ENCODE measurements around the gene DPYSL4.

DPYSL4 gene

DNA sequence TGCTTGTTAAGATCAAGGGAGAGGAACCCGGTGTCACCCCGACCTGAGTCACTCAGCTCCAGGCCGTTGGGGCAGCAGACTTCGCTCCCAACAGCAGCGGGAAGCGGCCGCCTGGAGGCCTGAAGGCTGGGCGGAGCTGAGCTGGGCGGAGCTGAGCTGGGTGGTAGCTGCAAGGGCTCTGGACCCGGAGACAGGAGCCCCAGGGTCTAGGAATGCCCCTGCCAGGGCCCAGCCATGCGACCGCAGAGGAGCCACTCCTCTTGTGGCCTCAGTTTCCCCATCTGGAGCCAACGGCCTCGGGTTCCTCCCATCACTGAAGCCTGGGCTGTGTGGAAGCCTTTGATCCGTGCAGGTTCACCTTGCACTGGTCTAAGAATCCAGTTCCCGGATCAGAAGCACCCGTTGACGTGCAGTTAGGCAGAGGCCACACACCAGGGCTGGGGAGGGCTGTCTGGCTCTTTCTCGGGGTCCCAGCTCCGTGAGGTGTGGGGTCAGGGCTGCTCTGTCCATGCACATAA lies 21.9 kb upstream of the DPYSL4 start:
- no peak for DNase-seq

- DNase-seq = no peak
Observed at GRCh38 chr10:132165416-132165980, 21.2 kb upstream of the DPYSL4 start.

DNA sequence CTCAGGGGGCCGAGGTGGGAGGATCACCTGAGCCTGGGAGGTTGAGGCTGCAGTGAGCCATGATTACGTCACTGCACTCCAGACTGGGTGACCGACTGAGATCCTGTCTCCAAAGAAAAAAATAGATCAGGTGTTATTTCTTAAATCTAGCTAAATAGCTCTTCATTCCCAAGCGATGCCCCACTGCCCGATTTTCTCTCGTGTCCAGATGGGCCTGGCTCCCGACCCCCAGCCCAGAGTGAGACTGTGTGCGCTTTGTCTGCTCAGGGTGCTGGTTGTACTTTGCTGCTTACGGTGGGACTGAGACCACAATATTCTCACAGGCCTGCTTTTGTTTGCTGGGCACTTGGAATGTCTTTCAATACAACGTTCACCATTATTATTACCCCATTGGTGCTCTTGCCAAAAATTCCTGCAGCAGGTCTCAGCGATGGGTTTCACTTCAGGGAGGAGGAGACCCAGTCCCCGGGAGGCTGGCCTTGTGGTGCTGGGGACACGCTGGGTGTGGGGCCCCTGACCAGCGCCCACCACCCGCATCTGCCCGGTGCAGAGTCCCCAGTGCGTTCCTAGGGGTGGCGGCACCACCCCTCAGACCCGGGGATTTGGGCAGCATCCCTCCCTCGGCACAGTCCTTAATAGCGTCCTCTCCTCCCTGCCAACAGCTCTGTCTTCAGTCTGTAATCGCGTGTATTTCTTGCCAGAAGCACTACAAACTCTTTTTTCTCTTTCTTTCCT lies 20.4 kb upstream of the DPYSL4 start:
- no peak for DNase-seq

GRCh38 chr10:132167041-132167674 lies 19.6 kb upstream of the DPYSL4 start:
- DNase-seq = no peak

GRCh38 chr10:132167976-132168375 lies 18.8 kb upstream of the DPYSL4 start:
- no peak for DNase-seq

DNA sequence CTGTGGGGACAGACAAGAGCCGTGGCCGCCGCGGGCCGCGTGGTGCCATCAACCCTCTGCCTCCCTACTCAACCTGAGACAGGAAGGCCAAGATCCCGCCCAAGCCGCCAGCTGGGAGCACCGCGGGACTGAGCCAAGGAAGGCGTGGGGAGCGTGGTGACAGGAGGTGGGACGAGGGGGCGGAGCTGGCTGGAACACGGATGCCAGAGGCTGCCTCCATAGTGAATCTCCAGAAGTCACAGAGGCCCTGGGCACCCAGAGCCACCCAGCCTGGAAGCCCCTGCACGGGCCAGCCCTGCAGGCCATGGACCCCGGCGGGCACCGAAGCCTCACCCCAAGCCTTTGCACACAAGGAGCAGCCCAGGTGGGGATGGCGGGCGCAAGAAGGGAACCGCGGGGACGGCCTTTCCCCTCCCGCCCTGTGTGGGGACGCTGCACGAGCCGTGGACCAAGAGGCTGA lies 18.1 kb upstream of the DPYSL4 start:
- no peak for DNase-seq

GRCh38 chr10:132169031-132169765 lies 17.6 kb upstream of the DPYSL4 start:
- DNase-seq = no peak

GRCh38 chr10:132169766-132170560 lies 16.8 kb upstream of the DPYSL4 start:
- no peak for DNase-seq

DNA sequence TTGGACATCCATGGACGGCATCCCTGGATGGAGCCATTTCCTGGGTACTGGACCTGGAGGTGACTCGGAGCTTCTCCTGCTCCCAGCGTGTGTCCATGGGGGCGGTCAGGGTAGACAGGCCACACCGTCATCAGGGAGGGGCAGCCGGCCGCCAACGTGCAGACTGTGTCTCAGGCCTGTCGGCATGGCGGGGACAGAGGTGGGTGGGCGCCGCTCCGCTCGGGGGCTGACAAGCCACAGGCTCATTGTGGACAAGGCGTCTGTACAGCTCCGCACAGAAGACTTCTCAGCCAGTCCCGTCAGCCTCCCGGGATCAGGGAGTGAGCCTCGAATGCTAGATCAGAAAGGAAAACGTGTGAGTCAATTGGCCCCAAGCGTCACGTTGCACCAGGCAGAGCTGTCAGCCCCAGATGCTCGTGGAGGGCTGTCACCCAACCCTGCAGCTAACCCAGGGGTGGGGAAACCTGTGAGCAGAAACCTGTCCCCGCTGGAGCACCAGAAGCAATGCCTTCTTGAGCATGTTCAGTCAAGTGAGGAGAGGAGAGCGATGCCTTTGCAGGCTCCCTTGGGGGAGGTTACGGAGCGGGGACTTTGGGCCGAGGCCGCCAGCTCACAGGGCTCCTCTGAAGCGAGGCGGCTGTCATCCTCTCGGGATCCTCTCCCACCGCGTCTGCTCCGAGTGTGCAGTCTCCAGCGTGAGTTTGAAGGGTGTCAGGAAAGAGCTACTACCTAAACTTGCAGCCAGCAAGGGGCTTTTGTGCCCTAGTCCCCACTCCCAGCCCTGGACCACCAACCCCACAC lies 16.0 kb upstream of the DPYSL4 start:
- no peak for DNase-seq

DNA sequence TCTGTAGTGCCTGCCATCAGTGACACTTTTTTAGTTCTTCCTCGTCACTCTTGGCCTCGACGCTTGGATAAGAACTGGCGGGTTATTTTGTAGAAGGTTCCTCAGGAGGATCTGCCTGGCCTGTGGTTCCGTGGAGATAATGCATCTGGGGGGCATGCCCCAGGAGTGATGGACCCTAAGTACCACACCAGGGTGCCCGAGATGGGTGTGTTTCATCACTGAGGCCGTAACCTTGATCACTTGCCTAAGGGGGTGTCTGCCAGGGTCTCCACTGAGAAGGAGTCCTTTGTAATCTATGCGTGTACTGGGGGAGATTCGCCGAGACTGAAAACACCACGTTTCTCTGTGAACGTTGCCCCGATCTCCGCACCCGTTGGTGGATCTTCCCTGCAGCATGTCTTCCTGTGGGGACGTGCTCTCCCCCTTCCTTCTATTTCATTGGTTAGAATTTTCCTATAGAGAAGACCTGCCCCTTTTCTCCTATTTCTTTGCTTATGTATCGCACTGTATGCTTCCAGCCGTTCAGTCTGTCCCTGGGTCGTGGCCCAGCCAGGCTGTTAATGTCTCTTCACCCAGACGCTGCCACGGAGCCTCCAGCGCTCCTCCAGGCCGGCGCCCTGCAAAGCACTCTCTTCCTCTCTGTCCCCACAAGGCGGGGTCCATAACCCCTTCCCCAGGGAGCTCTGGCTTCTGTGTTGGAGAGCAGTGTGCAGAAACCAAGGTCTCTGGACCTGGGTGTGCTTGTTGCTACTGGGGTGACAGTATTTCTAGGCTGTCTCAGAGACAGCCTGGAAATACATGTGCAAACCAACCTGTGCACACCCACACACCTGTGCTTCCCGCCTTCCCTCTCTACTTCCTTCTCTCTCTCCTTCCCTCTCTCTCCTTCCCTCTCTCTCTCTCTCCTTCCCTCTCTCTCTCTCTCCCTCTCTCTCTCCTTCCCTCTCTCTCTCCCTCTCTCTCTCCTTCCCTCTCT lies 14.4 kb upstream of the DPYSL4 start:
- no peak for DNase-seq

DNA sequence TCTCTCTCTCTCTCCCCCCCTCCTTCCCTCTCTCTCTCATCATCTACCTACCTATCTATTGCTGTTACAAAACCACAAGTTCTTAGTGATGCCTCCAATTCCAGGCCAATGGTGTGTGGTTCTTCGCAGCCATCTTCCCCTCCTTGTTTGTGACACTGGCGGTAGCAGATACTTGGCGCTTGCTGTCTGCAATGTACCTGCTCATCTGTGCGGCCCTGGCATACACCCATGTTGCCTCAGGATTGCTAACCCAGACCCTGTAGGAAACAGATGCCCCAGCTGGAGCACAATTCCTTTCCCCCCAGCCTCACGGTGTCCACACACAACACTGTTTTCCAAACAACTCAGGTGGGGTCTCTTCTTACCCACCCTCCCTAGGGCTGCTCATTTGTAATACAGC lies 13.6 kb upstream of the DPYSL4 start:
- DNase-seq = no peak

- no peak for DNase-seq
Observed at GRCh38 chr10:132174237-132174636, 12.5 kb upstream of the DPYSL4 start.

GRCh38 chr10:132175408-132175807 lies 11.3 kb upstream of the DPYSL4 start:
- no peak for DNase-seq

DNA sequence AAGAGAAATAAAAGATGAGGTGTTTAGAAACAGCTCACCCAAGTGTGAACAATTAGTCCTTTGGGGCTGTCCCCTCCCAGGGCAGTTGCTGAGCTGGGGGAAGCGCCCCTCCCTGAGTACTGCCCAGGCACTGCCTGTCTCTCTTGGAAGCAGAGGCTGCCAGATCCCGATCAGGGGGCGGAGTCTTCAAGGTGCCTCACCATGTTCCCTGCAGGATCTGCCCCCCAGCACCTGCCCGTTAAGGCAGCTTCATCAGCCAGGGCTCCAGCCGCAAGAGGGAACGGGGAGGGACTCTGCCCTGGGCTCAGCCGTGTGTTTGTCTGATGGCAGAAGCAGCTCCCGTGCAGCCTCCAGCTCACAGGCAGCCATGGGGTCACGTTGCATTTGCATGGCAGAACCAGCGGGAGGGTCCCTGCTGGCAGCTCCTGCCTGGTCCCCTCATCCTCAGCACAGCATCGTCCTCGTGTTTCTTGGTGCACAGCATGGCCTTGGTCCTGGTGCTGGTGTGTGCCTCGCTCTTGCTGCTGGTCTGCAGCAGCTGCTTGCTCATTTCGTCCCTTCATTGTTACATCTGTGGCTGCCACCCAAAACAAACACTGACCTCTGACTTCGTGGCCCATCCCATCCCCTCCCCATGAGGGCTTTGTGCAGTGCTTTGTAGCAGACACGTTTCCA lies 10.7 kb upstream of the DPYSL4 start:
- DNase-seq = no peak

DNA sequence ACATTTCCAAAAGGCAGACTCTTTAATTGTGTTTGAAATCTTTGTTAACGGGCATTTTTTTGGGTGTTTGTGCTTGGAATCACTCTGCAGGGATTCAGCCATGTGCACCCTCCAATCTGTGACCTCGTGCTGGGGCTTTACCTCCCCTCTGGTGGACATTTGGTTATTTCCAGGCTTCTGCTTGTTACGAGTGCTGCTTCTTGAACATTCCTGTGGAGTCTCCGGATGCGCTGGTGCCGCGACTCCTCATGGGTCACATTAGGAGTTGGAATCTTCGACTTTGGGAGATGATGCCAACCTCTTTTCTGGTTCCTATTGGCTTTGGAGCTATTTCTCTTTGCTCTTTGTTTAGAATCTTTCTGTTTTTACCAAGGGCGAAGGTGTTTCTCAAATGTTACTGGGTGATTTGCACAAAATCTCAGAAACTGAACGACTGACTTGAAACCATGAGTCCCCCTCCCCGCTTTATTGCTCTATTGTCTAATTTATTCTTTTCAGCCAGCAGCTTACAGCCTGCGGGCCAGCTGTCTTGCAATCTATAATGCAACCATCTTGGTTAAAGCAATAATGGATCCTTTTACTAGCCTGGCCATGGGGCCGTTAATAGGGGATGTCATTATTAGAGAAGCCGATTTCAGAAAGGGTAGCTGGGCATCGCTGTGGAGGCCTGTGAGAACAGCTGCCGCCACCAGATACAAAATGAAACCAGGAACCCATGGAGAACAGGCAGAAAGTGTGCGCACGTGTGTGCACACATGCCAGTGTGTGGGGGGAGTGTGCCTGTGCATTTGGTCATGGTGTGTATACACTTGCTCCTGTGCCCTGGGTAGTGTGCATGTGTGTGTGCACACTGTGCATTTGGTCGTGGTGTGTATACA lies 9.9 kb upstream of the DPYSL4 start:
- DNase-seq = no peak

DNA sequence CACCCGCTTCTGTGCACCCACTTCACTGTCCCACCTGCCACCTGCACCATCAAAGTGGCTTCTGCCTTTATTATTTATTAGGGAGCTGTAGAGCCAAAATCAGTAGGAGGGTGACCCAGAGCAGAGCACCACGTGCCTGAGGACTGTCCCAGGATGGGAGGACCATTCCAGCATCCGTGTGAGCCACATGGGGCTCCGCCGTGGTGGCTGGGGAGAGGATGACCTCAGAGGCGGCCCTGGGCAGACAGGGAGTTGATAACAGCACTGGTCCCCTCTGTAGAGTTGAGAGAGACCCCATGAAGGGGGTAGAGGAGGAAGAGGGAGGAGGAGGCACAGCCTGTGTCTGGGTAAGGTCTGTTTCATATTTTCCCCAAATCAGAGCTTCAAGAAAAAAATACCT lies 8.7 kb upstream of the DPYSL4 start:
- DNase-seq = no peak

- no peak for DNase-seq
Observed at GRCh38 chr10:132178672-132179545, 7.8 kb upstream of the DPYSL4 start.

Data from stimulated activated CD4-positive, alpha-beta T cell treated with anti-CD3 and anti-CD28 coated beads, Interleukin-12 subunit alpha, Interleukin-12 subunit beta, amount 100 ng/mL, for 4 hours (primary cell).